Measurements from ENCODE around the gene SEPHS1. TPM values are rescaled to one million over a fixed set of nuclear protein-coding genes. Genes with fewer than 3 reads are reported as not detected.

SEPHS1 gene
- polyA plus RNA-seq, 3 donors = 111 to 131 (median 131) TPM

- no peak for DNase-seq (ENCODE audit: extremely low read depth in 1 of 11, low read depth in 9 of 11, low spot score in 4 of 11)
Measured at GRCh38 chr10:13375791-13376190, 27.7 kb upstream of the SEPHS1 start.

- DNase-seq (ENCODE audit: extremely low read depth in 1 of 11, low read depth in 9 of 11, low spot score in 4 of 11) = no peak
Measured at GRCh38 chr10:13373644-13374043, 25.6 kb upstream of the SEPHS1 start.

- DNase-seq (ENCODE audit: extremely low read depth in 1 of 11, low read depth in 9 of 11, low spot score in 4 of 11) = no peak
Measured at GRCh38 chr10:13372524-13372923, 24.4 kb upstream of the SEPHS1 start.

- peak in 10 of 11 donors; percentile 72 to 92 (median 80) for DNase-seq (ENCODE audit: extremely low read depth in 1 of 11, low read depth in 9 of 11, low spot score in 4 of 11)
Measured at GRCh38 chr10:13371897-13372470, 23.9 kb upstream of the SEPHS1 start.

GRCh38 chr10:13366891-13367290 is 18.8 kb upstream of the SEPHS1 start:
- no peak for DNase-seq (ENCODE audit: extremely low read depth in 1 of 11, low read depth in 9 of 11, low spot score in 4 of 11)

GRCh38 chr10:13365831-13366230 is 17.7 kb upstream of the SEPHS1 start:
- no peak for DNase-seq (ENCODE audit: extremely low read depth in 1 of 11, low read depth in 9 of 11, low spot score in 4 of 11)

- peak in 2 of 11 donors; percentile 19 to 36 for DNase-seq (ENCODE audit: extremely low read depth in 1 of 11, low read depth in 9 of 11, low spot score in 4 of 11)
Measured at GRCh38 chr10:13365243-13365642, 17.1 kb upstream of the SEPHS1 start.

- DNase-seq (ENCODE audit: extremely low read depth in 1 of 11, low read depth in 9 of 11, low spot score in 4 of 11) = no peak
Measured at GRCh38 chr10:13360587-13360986, 12.5 kb upstream of the SEPHS1 start.

- DNase-seq (ENCODE audit: extremely low read depth in 1 of 11, low read depth in 9 of 11, low spot score in 4 of 11) = no peak
Measured at GRCh38 chr10:13356392-13356791, 8.3 kb upstream of the SEPHS1 start.

- DNase-seq (ENCODE audit: extremely low read depth in 1 of 11, low read depth in 9 of 11, low spot score in 4 of 11) = no peak
Measured at GRCh38 chr10:13354783-13355182, 6.7 kb upstream of the SEPHS1 start.

- DNase-seq (ENCODE audit: extremely low read depth in 1 of 11, low read depth in 9 of 11, low spot score in 4 of 11) = no peak
Measured at GRCh38 chr10:13352519-13352918, 4.4 kb upstream of the SEPHS1 start.

- DNase-seq (ENCODE audit: extremely low read depth in 1 of 11, low read depth in 9 of 11, low spot score in 4 of 11) = no peak
Measured at GRCh38 chr10:13351340-13351915, 3.3 kb upstream of the SEPHS1 start.

GRCh38 chr10:13349463-13350274 is 1.6 kb upstream of the SEPHS1 start:
- DNase-seq (ENCODE audit: extremely low read depth in 1 of 11, low read depth in 9 of 11, low spot score in 4 of 11) = peak in 8 of 11 donors; percentile 33 to 60 (median 45)

- peak in 10 of 11 donors; percentile 30 to 85 (median 70) for DNase-seq (ENCODE audit: extremely low read depth in 1 of 11, low read depth in 9 of 11, low spot score in 4 of 11)
Measured at GRCh38 chr10:13347500-13348156, 465 bp downstream of the SEPHS1 start.

GRCh38 chr10:13347043-13347499 is 1.0 kb downstream of the SEPHS1 start:
- peak in 6 of 11 donors; percentile 11 to 40 (median 22) for DNase-seq (ENCODE audit: extremely low read depth in 1 of 11, low read depth in 9 of 11, low spot score in 4 of 11)

GRCh38 chr10:13346283-13347042 is 1.6 kb downstream of the SEPHS1 start:
- peak in 9 of 11 donors; percentile 18 to 63 (median 36) for DNase-seq (ENCODE audit: extremely low read depth in 1 of 11, low read depth in 9 of 11, low spot score in 4 of 11)

- DNase-seq (ENCODE audit: extremely low read depth in 1 of 11, low read depth in 9 of 11, low spot score in 4 of 11) = no peak
Measured at GRCh38 chr10:13340626-13341376, 7.3 kb downstream of the SEPHS1 start.

GRCh38 chr10:13340068-13340467 is 8.0 kb downstream of the SEPHS1 start:
- DNase-seq (ENCODE audit: extremely low read depth in 1 of 11, low read depth in 9 of 11, low spot score in 4 of 11) = no peak

All from renal cortex interstitium (tissue), 11 donors.